Endothelial cell of umbilical vein (primary cell): ENCODE data around the gene SLFN5. TPM values are rescaled to one million over a fixed set of nuclear protein-coding genes. Genes with fewer than 3 reads are reported as not detected.
A peak's percentile ranks its signal among the peaks of the same experiment; 100 is the strongest.

Experiments used
- BruUV-seq: library from RNA; stranded (reverse); fragments of 400-500 nt; replicated peaks from 2 replicates; lab custom pipeline; 2021; lab: Mats Ljungman, UMichigan
- CTCF ChIA-PET: fragments of 300-600, 350-600 bp; sonication (Branson Sonifier 250); formaldehyde crosslinking; loops from one replicate; lab custom pipeline; 2021; ENCODE audit warnings: antibody characterized with exemption, inconsistent platforms; lab: Charles Lee
- POLR2A ChIA-PET: fragments of 300-600, 350-600 bp; sonication (Branson Sonifier 250); formaldehyde crosslinking; loops from one replicate; lab custom pipeline; 2021; ENCODE audit warnings: antibody characterized with exemption, inconsistent platforms; lab: Charles Lee
- DNase-seq: peaks from one replicate; pipeline ENCODE4 v3.0.0-alpha.2; 2011; ENCODE audit warnings: low read depth, low spot score
- FAIRE-seq: peaks from 2 replicates; lab custom pipeline; 2011; peaks lifted over from hg19 to GRCh38; lab: Jason Lieb, UNC
- H2AFZ ChIP-seq: 2 replicates; pipeline ENCODE4 v1.6.0; 2012; ENCODE audit warnings: low read depth, low read length, control low read depth, inconsistent platforms
- H3K27ac ChIP-seq: 2 replicates; pipeline ENCODE4 v1.5.1; 2011; ENCODE audit warnings: low read depth, mild to moderate bottlenecking, control low read depth, low read length, moderate library complexity; ENCODE audit not compliant: insufficient read depth
- H3K27me3 ChIP-seq, 2 experiments: 2 replicates each; pipeline versions ENCODE4 v1.6.0 to v1.6.1; 2011; ENCODE audit warnings: low read length in 2 of 2, mixed read lengths in 1 of 2; ENCODE audit not compliant: control insufficient read depth in 2 of 2, insufficient read depth in 2 of 2
- H3K36me3 ChIP-seq, 2 experiments: 2 replicates in 1 of 2; 3 replicates in 1 of 2; pipeline ENCODE4 v1.5.1; 2011; ENCODE audit warnings: low read length in 2 of 2, mild to moderate bottlenecking in 1 of 2, moderate library complexity in 1 of 2; ENCODE audit not compliant: control insufficient read depth in 2 of 2, insufficient read depth in 2 of 2; ENCODE audit errors: extremely low read depth in 1 of 2
- H3K4me1 ChIP-seq: 3 replicates; pipeline ENCODE4 v1.5.1; 2011; ENCODE audit warnings: mild to moderate bottlenecking, low read length; ENCODE audit not compliant: control insufficient read depth, insufficient read depth; ENCODE audit errors: extremely low read depth
- H3K4me2 ChIP-seq: 2 replicates; pipeline ENCODE4 v1.6.1; 2011; ENCODE audit warnings: low read length, control low read depth, mixed read lengths; ENCODE audit not compliant: insufficient read depth
- H3K4me3 ChIP-seq, 3 experiments: fragments of 200-600 bp in 1 of 3; sonication (generic), shearing (Covaris generic) in 1 of 3; replicated peaks in 1 of 3; 2 replicates each; pipeline ENCODE4 v1.5.1; 2011 to 2016; ENCODE audit warnings: control low read depth in 3 of 3, low read length in 3 of 3, mild to moderate bottlenecking in 2 of 3, inconsistent platforms in 1 of 3, low read depth in 1 of 3, moderate library complexity in 1 of 3; ENCODE audit not compliant: insufficient read depth in 1 of 3
- H3K79me2 ChIP-seq: 2 replicates; pipeline ENCODE4 v1.6.0; 2012; ENCODE audit warnings: low read length, inconsistent platforms; ENCODE audit not compliant: control insufficient read depth, insufficient read depth
- H3K9ac ChIP-seq: replicated peaks from 2 replicates; pipeline ENCODE3; 2011; ENCODE audit warnings: low read length, control low read depth; ENCODE audit not compliant: insufficient read depth; ENCODE audit errors: extremely low read depth
- H3K9me1 ChIP-seq: replicated peaks from 3 replicates; pipeline ENCODE4 v1.6.0; 2011; ENCODE audit warnings: mild to moderate bottlenecking, low read length; ENCODE audit not compliant: control insufficient read depth, insufficient read depth; ENCODE audit errors: extremely low read depth
- H3K9me3 ChIP-seq: replicated peaks from 2 replicates; pipeline ENCODE4 v1.5.1; 2012; ENCODE audit warnings: low read length, inconsistent platforms; ENCODE audit not compliant: control insufficient read depth, insufficient read depth
- H4K20me1 ChIP-seq: replicated peaks from 2 replicates; pipeline ENCODE3; 2011; ENCODE audit warnings: mild to moderate bottlenecking, low read length; ENCODE audit not compliant: control insufficient read depth, insufficient read depth; ENCODE audit errors: extremely low read depth
- CTCF ChIP-seq, 2 donors: IDR thresholded peaks; 1 replicate in 1 of 2; 2 replicates in 1 of 2; pipeline ENCODE4 v1.5.1; 2011; ENCODE audit warnings: low read length in 2 of 2, mild to moderate bottlenecking in 2 of 2, moderate library complexity in 2 of 2, control low read depth in 1 of 2, inconsistent platforms in 1 of 2, low read depth in 1 of 2; ENCODE audit not compliant: insufficient read depth in 1 of 2; ENCODE audit errors: extremely low read depth in 1 of 2
- MYC ChIP-seq: IDR thresholded peaks from one replicate; pipeline ENCODE4 v1.6.1; 2011; ENCODE audit warnings: mild to moderate bottlenecking, low read depth, low read length
- POLR2A ChIP-seq: IDR thresholded peaks from 2 replicates; pipeline ENCODE4 v1.6.1; 2012; ENCODE audit warnings: low read depth, mild to moderate bottlenecking, control low read depth, low read length
- dilution Hi-C: fragments of 300-500 bp; cut with MboI; formaldehyde crosslinking; loops from one replicate; pipeline ENCODE4 v1.15.0; 2019; ENCODE audit warnings: low sequenced_read_pairs; ENCODE audit not compliant: extremely low pct_ligation_motif_present
- intact Hi-C: fragments of 100-400 bp; cut with micrococcal nuclease; formaldehyde crosslinking; loops from one replicate; pipeline ENCODE4 v1.10.0; 2022
- polyA plus RNA-seq, 4 experiments: library from polyadenylated mRNA; depleted of rRNA in 3 of 4; stranded (reverse) in 3 of 4; unstranded in 1 of 4; fragments of >200 nt; gene quantifications; 2 replicates each; pipeline versions ENCODE4 v1.2.1 to v1.2.3, GENCODE V29; 2011 to 2012; ENCODE audit warnings: missing spikeins in 1 of 4
- total RNA-seq: library from RNA; stranded (reverse); gene quantifications from 2 replicates; pipeline ENCODE4 v1.2.3, GENCODE V29; 2021

The SLFN5 gene
- total and polyA plus RNA-seq, 2 donors (not counting 3 experiments of a cell fraction or from before 2014, with no cell fraction given), result 4.5 to 24.2 TPM

DNA sequence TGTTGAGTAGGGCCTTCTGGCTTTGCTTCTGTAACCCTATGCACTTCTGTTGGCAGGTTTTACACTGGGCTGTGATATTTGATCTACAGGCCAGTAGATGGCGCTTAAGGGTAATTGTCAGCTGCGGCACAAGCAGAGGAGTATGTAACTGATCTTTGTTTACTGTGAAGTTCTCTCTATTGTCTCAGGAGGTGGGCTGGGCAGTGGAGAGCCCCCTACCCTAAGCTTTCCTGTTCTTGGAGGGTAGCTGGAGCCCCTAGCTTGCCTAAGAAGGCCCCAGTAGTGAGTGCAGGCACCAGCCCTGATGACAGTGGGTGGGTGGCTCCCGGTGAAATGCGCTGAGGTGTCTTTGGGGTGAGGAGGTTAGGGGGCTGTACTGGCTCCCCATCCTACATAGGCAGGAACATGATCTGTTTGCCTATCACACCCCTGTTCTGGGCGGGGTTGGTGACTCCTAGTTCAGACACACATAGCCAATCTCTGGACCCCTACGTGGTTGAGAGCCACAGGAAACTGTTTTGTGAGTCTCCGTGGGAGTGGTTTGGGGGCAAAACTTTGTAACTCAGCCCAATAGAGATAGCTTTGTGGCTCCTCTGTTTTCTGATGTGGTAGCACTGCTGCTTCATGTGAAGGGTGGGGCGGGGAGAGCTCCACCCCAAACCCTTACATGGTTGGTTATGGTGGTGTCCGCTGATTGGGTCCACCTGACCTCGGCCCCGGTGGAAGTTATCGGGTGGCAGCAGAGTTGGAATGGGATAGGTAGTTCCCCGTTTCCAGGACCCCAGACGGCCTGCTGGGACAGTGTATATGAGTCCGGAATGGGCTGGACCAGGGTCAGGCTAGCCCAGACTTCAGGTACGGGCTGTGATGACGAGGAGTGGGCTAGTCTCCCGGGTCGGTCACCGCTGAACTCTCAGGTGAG is 70.2 kb downstream of the SLFN5 start:
- POLR2A ChIA-PET, result no interaction called here
- H4K20me1 ChIP-seq, result no peaks in the 10 kb centered on the region

More for the DNA sequence above, 70.2 kb downstream of the SLFN5 start:
- Histone ChIP-seq H3K9me3 (no peaks in the 10 kb centered on the region), H3K36me3 (no peaks in the 10 kb centered on the region), H3K4me3 (no peak overlapping the region), H3K4me1 (peaks cover 3% of the 10 kb centered on the region), H3K4me2 (no peak overlapping the region), H2AFZ (peak overlapping the region; percentile 78), H3K27ac (no peak overlapping the region), H3K27me3 (no peaks in the 10 kb centered on the region), H3K9me1 (no peaks in the 10 kb centered on the region), H3K9ac (no peak overlapping the region), H3K79me2 (no peaks in the 10 kb centered on the region)
- peak; percentile 71 for DNase-seq
- TF ChIP-seq MYC (no peak), CTCF (IDR thresholded peaks at IDR 0.05; ENCODE audit: extremely low read depth in 1 of 2, insufficient read depth in 1 of 2, low read depth in 1 of 2, low read length in 2 of 2) (peak; percentile 67), POLR2A (no peak)
- FAIRE-seq, result peak; percentile 86
- CTCF ChIA-PET, result interaction anchor here (0.5 to 6.6 kb wide), 30 partner anchors 13 to 434 kb away, joined by 3 to 112 read pairs (median 4); partner anchors contain the start of genes SLFN11, SLFN12L and SLFN5
- intact Hi-C loops (loop anchor here (1.0 to 2.0 kb wide), 8 partner anchors 34 to 434 kb away; partner anchors contain the start of genes SLFN12 and SLFN5), dilution Hi-C loops (loop anchor here (25.0 kb wide), 1 partner anchor 224 kb away; the partner anchor contains the start of gene SLFN12L)
- BruUV-seq, result no TSS peak
